A673 (cell line): ENCODE data around the gene OR4D2. TPM values are rescaled to one million over a fixed set of nuclear protein-coding genes. Genes with fewer than 3 reads are reported as not detected.

Experiments used
- BruUV-seq: library from RNA; stranded (reverse); fragments of 400-500 nt; replicated peaks from 2 replicates; lab custom pipeline; 2021; lab: Mats Ljungman, UMichigan
- CTCF ChIA-PET: fragments of 300-600 bp; sonication (Branson Sonifier 250); formaldehyde crosslinking; loops from one replicate; lab custom pipeline; 2022; ENCODE audit warnings: antibody characterized with exemption; lab: Charles Lee
- POLR2A ChIA-PET: fragments of 300-600 bp; sonication (Branson Sonifier 250); formaldehyde crosslinking; loops from one replicate; lab custom pipeline; 2022; ENCODE audit warnings: antibody characterized with exemption; ENCODE audit not compliant: low non-redundant PET; lab: Charles Lee
- DNase-seq: peaks from one replicate; pipeline ENCODE4 v3.0.0-alpha.2; 2015; ENCODE audit warnings: low spot score
- H3K27ac ChIP-seq: fragments of 200-600 bp; sonication (generic); 2 replicates; pipeline ENCODE4 v1.5.1; 2016; ENCODE audit warnings: mixed run types, low read depth, mild to moderate bottlenecking, mixed read lengths, antibody characterized with exemption, low read length; ENCODE audit not compliant: poor library complexity, severe bottlenecking
- H3K27me3 ChIP-seq: fragments of 200-600 bp; sonication (generic); replicated peaks from 2 replicates; pipeline ENCODE4 v1.6.1; 2017; ENCODE audit warnings: mixed run types, low read depth, mild to moderate bottlenecking, mixed read lengths, antibody characterized with exemption, low read length; ENCODE audit not compliant: insufficient read depth, poor library complexity
- H3K36me3 ChIP-seq: fragments of 200-600 bp; sonication (generic); 2 replicates; pipeline ENCODE4 v1.6.1; 2016; ENCODE audit warnings: mixed run types, mild to moderate bottlenecking, mixed read lengths, antibody characterized with exemption, low read length; ENCODE audit not compliant: insufficient read depth, poor library complexity, severe bottlenecking
- H3K4me1 ChIP-seq: fragments of 200-600 bp; sonication (generic); 2 replicates; pipeline ENCODE4 v1.6.1; 2017; ENCODE audit warnings: mixed run types, mild to moderate bottlenecking, mixed read lengths, antibody characterized with exemption, low read length; ENCODE audit not compliant: insufficient read depth, poor library complexity, severe bottlenecking
- H3K4me3 ChIP-seq: fragments of 200-600 bp; sonication (generic); 2 replicates; pipeline ENCODE4 v1.5.1; 2016; ENCODE audit warnings: low read depth, mixed run types, mild to moderate bottlenecking, mixed read lengths, low read length; ENCODE audit not compliant: poor library complexity, severe bottlenecking
- H3K9me3 ChIP-seq: fragments of 200-600 bp; sonication (generic); 2 replicates; pipeline ENCODE4 v1.6.1; 2016; ENCODE audit warnings: mixed run types, low read depth, mild to moderate bottlenecking, mixed read lengths, antibody characterized with exemption, low read length; ENCODE audit not compliant: poor library complexity, severe bottlenecking
- CTCF ChIP-seq: fragments of 300-800, 200-600 bp; sonication (generic); conservative IDR thresholded peaks from 2 replicates; pipeline ENCODE4 v1.5.1; 2017; ENCODE audit warnings: low read depth, mild to moderate bottlenecking, antibody characterized with exemption, low read length, moderate library complexity, mixed read lengths
- EZH2 ChIP-seq: fragments of 200-600 bp; sonication (generic); IDR thresholded peaks from 2 replicates; pipeline ENCODE4 v1.6.1; 2017; ENCODE audit warnings: borderline replicate concordance, low read depth, mild to moderate bottlenecking, mixed read lengths, antibody characterized with exemption, low read length; ENCODE audit not compliant: poor library complexity, severe bottlenecking
- intact Hi-C: fragments of 100-400 bp; cut with micrococcal nuclease; formaldehyde crosslinking; loops from one replicate; pipeline ENCODE4 v1.10.0; 2022; ENCODE audit not compliant: unreplicated experiment
- total RNA-seq: library from RNA; stranded (reverse); gene quantifications from 2 replicates; pipeline ENCODE4 v1.2.3, GENCODE V29; 2021

The OR4D2 gene
- total RNA-seq, 1 experiment from 2014 or later, result not detected

- intact Hi-C loops, result no loop called here
- Histone ChIP-seq H3K9me3 (no peaks in the 10 kb centered on the region), H3K4me3 (no peak overlapping the region), H3K27ac (no peak overlapping the region), H3K4me1 (peaks cover 12% of the 10 kb centered on the region), H3K27me3 (peaks cover 1% of the 10 kb centered on the region), H3K36me3 (no peaks in the 10 kb centered on the region)
- TF ChIP-seq EZH2 (no peak), CTCF (no peak)
- no peak for DNase-seq
- ChIA-PET POLR2A (no interaction called here), CTCF (no interaction called here)
- no TSS peak for BruUV-seq
These were observed 24.6 kb downstream of the OR4D2 start for GRCh38 chr17:58191241-58191896.

- H3K27me3 ChIP-seq, result peaks cover 6% of the 10 kb centered on the region
- ChIA-PET CTCF (no interaction called here), POLR2A (no interaction called here)
- peaks cover 12% of the 10 kb centered on the region for H3K4me1 ChIP-seq
- no peak within 1 kb of the TSS for H3K4me3 ChIP-seq
- no peaks in the 10 kb centered on the region for H3K36me3 ChIP-seq
- no TSS peak for BruUV-seq
- H3K9me3 ChIP-seq, result no peaks in the 10 kb centered on the region
- intact Hi-C loops, result no loop called here
- TF ChIP-seq EZH2 (no peak), CTCF (no peak)
- H3K27ac ChIP-seq, result no peak within 1 kb of the TSS
- no peak for DNase-seq
These were observed 25.8 kb downstream of the OR4D2 start, which contains the start of gene EPX for GRCh38 chr17:58192612-58193011. EPX (plus strand) TSS chr17:58192726; CDS start chr17:58192847, 121 bp downstream.

GRCh38 chr17:58193641-58194255, 27.0 kb downstream of the OR4D2 start:
- TF ChIP-seq CTCF (0 out of 2 replicates have a peak, but pooled peaks have one; percentile 21), EZH2 (no peak)
- Histone ChIP-seq H3K9me3 (no peaks in the 10 kb centered on the region), H3K4me1 (peaks cover 12% of the 10 kb centered on the region), H3K36me3 (no peaks in the 10 kb centered on the region), H3K4me3 (no peak overlapping the region), H3K27ac (no peak overlapping the region), H3K27me3 (peaks cover 6% of the 10 kb centered on the region)
- ChIA-PET CTCF (no interaction called here), POLR2A (no interaction called here)
- no TSS peak for BruUV-seq
- intact Hi-C loops, result no loop called here
- no peak for DNase-seq
